GM12878 (cell line): ENCODE measurements around the gene MTRF1L.

Experiments used
- ASH2L ChIP-seq: fragments of 300-600, 200-600 bp; sonication (generic); IDR thresholded peaks from 2 replicates; pipeline ENCODE4 v1.6.1; 2017; ENCODE audit warnings: low read depth, mild to moderate bottlenecking, borderline replicate concordance
- ATF7 ChIP-seq: fragments of 450-650 bp; IDR thresholded peaks from 2 replicates; pipeline ENCODE4 v1.6.1; 2016; ENCODE audit warnings: low read depth, mild to moderate bottlenecking
- CBX5 ChIP-seq: sonication (generic); IDR thresholded peaks from 2 replicates; pipeline ENCODE4 v1.6.1; 2016; ENCODE audit warnings: low read depth, moderate library complexity, mild to moderate bottlenecking, inconsistent platforms
- ETV6 ChIP-seq, 2 experiments: fragments of 450-650 bp in 1 of 2; IDR thresholded peaks in 1 of 2; conservative IDR thresholded peaks in 1 of 2; 2 replicates each; pipeline ENCODE4 v1.6.1; 2014; ENCODE audit warnings: antibody characterized with exemption in 1 of 2, borderline replicate concordance in 1 of 2, low read depth in 1 of 2, mild to moderate bottlenecking in 1 of 2, moderate library complexity in 1 of 2
- HDAC2 ChIP-seq: fragments of 200-600 bp; sonication (generic); IDR thresholded peaks from 2 replicates; pipeline ENCODE4 v1.6.1; 2017
- NRF1 ChIP-seq: conservative IDR thresholded peaks from 2 replicates; pipeline ENCODE4 v1.6.1; 2011; ENCODE audit warnings: mild to moderate bottlenecking, low read depth, low read length, improper control_type of control experiment
- PML ChIP-seq: IDR thresholded peaks from 2 replicates; pipeline ENCODE4 v1.6.1; 2012; ENCODE audit warnings: low read length, inconsistent platforms
- POLR2AphosphoS2 ChIP-seq: IDR thresholded peaks from 2 replicates; pipeline ENCODE4 v1.6.1; 2011; ENCODE audit warnings: low read depth, mild to moderate bottlenecking, low read length, improper control_type of control experiment, moderate library complexity
- REST ChIP-seq: IDR thresholded peaks from 2 replicates; pipeline ENCODE4 v1.6.1; 2012; ENCODE audit warnings: mild to moderate bottlenecking, low read depth, low read length
- SIN3A ChIP-seq: IDR thresholded peaks from 2 replicates; pipeline ENCODE4 v1.6.1; 2012; ENCODE audit warnings: low read depth, low read length, improper control_type of control experiment
- TAF1 ChIP-seq: IDR thresholded peaks from 2 replicates; pipeline ENCODE4 v1.6.1; 2011; ENCODE audit warnings: mild to moderate bottlenecking, low read depth, low read length, borderline replicate concordance
- ZSCAN29 ChIP-seq: fragments of 450-650 bp; IDR thresholded peaks from 2 replicates; pipeline ENCODE4 v1.6.1; 2017; ENCODE audit warnings: mild to moderate bottlenecking, moderate library complexity
- ZZZ3 ChIP-seq: IDR thresholded peaks from 2 replicates; pipeline ENCODE4 v1.6.1; 2011; ENCODE audit warnings: low read depth; ENCODE audit not compliant: control insufficient read depth, insufficient read length
- TF ChIP-seq, protein P1 (sequence below), 3 experiments: IDR thresholded peaks in 2 of 3; conservative IDR thresholded peaks in 1 of 3; 2 replicates each; pipeline ENCODE4 v1.5.1; 2011; ENCODE audit warnings: low read depth in 3 of 3, low read length in 3 of 3, mild to moderate bottlenecking in 3 of 3, control low read depth in 2 of 3, moderate library complexity in 2 of 3, inconsistent platforms in 1 of 3, mixed read lengths in 1 of 3; ENCODE audit not compliant: control insufficient read depth in 2 of 3, insufficient read depth in 1 of 3; ENCODE audit errors: extremely low read depth in 1 of 3

DNA sequence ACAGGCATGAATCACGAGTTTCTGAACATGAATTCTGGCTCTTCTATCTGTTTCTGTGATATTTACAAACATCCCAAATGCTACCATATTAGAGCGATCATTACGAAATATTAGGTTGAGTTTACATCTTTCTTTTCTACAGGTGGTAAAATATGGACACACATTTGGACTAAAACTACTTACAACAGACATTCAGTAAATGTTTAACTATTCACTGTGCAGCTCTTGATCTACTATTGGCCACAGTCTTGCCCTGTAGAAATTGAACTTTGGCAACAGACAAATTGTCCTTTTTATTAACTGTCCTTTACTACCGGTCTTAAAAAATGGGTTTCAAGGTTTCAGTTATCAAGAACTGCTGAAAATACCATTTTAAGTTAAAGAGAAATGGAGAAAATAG is 26.5 kb upstream of the MTRF1L start:
- TF ChIP-seq PML = no peak
- TF ChIP-seq ATF7 = no peak
- TF ChIP-seq ASH2L = no peak
- TF ChIP-seq SIN3A = no peak
- no peak for TF ChIP-seq HDAC2
- TF ChIP-seq, protein P1, sequence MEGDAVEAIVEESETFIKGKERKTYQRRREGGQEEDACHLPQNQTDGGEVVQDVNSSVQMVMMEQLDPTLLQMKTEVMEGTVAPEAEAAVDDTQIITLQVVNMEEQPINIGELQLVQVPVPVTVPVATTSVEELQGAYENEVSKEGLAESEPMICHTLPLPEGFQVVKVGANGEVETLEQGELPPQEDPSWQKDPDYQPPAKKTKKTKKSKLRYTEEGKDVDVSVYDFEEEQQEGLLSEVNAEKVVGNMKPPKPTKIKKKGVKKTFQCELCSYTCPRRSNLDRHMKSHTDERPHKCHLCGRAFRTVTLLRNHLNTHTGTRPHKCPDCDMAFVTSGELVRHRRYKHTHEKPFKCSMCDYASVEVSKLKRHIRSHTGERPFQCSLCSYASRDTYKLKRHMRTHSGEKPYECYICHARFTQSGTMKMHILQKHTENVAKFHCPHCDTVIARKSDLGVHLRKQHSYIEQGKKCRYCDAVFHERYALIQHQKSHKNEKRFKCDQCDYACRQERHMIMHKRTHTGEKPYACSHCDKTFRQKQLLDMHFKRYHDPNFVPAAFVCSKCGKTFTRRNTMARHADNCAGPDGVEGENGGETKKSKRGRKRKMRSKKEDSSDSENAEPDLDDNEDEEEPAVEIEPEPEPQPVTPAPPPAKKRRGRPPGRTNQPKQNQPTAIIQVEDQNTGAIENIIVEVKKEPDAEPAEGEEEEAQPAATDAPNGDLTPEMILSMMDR (IDR thresholded peaks at IDR 0.05 in 2 of 3, conservative IDR thresholded peaks at IDR 0.05 in 1 of 3; ENCODE audit: control insufficient read depth in 2 of 3, extremely low read depth in 1 of 3, insufficient read depth in 1 of 3, low read depth in 3 of 3, low read length in 3 of 3) = no peak
- no peak for TF ChIP-seq TAF1
- TF ChIP-seq NRF1 = no peak
- no peak for TF ChIP-seq REST
- TF ChIP-seq CBX5 = no peak
- TF ChIP-seq ETV6 (conservative IDR thresholded peaks at IDR 0.05 in 1 of 2, IDR thresholded peaks at IDR 0.05 in 1 of 2; ENCODE audit: borderline replicate concordance in 1 of 2, low read depth in 1 of 2) = no peak
- TF ChIP-seq ZZZ3 = no peak
- TF ChIP-seq ZSCAN29 = no peak
- no peak for TF ChIP-seq POLR2AphosphoS2
